HL-60 (cell line): Measurements from ENCODE around the gene SMOC2.

Experiments
- CTCF ChIP-seq: IDR thresholded peaks from one replicate; pipeline ENCODE4 v1.5.1; 2011; ENCODE audit warnings: low read length, control low read depth, inconsistent platforms; ENCODE audit not compliant: insufficient read depth
- GABPA ChIP-seq: IDR thresholded peaks from 2 replicates; pipeline ENCODE4 v1.6.1; 2012; ENCODE audit warnings: low read depth
- POLR2AphosphoS5 ChIP-seq: IDR thresholded peaks from 2 replicates; pipeline ENCODE4 v1.6.1; 2012; ENCODE audit warnings: low read depth
- REST ChIP-seq: IDR thresholded peaks from 2 replicates; pipeline ENCODE4 v1.6.1; 2012; ENCODE audit warnings: low read depth; ENCODE audit not compliant: insufficient replicate concordance

- no peak for TF ChIP-seq CTCF
- no peak for TF ChIP-seq REST
- no peak for TF ChIP-seq POLR2AphosphoS5
- no peak for TF ChIP-seq GABPA
Observed at GRCh38 chr6:168715643-168716481, 274.9 kb downstream of the SMOC2 start.
